GM18526 (cell line): ENCODE results near the gene RMDN3.

Experiments
- POLR2A ChIP-seq: IDR thresholded peaks from 3 replicates; pipeline ENCODE4 v1.6.1; 2011; ENCODE audit not compliant: insufficient read length; ENCODE audit errors: extremely low read depth

RMDN3 gene

DNA sequence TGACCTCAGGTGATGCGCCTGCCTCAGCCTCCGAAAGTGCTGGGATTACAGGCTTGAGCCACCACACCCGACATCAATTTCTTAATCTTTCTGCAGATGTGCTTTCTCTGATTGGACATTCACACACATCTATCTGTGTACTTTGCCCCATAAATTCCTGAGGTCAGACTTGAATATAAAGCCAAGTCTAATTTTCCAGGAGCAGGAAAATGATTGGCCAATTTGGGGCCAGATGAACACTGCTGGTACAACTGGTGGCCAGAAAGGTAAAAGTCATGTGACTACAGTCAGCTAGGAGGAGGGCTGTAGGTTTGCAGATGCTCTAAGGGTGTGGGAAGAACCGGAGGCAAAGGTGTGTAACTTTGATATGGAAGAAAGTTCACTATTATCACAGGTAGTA, 63.3 kb downstream of the RMDN3 start:
- TF ChIP-seq POLR2A = no peak

DNA sequence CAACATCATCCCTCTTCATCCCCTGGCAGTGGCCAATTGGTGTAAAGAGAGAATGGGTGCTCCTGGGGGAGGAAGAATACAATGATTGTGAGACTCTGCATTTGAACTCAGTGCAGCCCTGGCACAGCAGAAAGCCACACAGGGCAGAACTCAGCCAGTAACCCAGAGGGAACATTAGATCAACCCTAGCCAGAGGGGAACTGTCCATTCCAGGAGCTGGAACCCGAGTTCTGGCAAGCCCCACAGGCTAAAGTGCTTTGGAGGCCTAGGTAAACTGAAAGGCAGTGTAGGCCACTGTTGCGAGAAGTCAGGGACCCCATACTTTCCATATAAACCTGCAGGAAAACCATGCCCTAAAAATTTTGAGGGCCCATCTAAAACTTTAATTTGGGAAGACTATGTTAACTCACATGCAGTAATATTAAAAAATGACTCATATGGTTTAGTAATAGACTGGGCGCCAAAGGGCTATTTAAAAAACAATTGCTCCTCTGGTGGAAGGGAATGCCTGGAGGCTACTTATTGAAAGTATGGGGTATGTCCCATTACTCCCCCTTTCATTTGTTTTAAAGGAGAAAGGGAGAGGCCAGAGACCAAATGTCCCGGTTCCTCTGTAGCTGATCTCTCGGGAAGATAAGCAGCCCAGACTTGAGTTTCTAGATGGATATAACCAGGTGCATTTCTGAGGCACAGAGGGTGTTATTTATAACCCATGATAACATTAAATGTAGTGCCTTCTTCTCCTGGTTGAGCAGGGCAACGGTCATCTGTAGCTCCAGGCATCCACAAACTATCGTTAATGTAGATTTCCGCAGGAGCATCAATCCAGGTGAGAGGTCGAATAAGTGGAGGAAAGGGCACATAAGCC, 65.9 kb downstream of the RMDN3 start:
- TF ChIP-seq POLR2A = no peak
